ENCODE data around the gene SRPX. TPM values are rescaled to one million over a fixed set of nuclear protein-coding genes. Genes with fewer than 3 reads are reported as not detected.
A peak's percentile ranks its signal among the peaks of the same experiment; 100 is the strongest.

The SRPX gene
- total RNA-seq, 1 donor from 2014 or later: 60.1 TPM

DNA sequence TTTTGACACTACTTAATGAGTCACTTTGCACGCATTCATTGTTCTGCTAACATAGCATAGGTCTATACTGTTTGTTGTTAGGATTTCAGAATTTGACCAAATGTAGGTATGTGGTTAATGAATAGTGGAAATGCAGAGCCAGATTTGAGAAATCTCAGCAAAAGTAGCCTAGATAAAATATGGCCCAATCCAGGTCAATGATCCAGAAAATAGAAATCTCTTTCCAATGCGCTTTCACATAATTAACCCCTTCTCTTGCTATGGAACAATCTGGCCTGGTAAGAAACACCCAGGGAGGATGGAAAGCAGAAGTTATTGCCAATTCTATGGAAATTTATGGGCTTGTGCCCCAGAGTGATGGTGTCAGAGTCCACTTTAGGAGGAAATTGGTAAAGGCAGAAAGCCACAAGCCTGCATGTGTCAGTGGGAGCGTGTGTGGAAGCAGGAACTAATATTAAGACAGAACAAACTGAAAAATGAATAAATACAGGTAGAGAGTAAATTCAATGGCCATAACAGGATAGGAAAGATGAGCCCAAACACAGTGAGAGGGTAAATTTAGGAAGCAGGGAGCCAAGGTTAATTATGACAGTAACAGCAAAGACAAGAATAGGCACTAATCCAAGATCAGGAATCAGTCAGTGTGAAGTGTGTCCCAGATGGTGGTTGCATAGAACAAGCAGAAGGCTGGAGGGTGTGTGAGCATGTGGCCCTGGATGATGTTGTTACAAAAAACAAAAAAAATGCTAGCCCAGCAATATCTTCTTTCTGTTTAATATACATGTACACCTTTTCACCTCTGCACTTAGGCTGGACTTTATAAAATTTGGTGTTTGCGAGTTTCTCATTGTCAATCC is 111.4 kb downstream of the SRPX start:
- H2AFZ ChIP-seq (ENCODE audit: low read depth, low read length): no peak overlapping the region
- H4K20me1 ChIP-seq (ENCODE audit: insufficient read depth, low read length): no peaks in the 10 kb centered on the region
- H3K79me2 ChIP-seq (ENCODE audit: insufficient read depth, low read length): no peaks in the 10 kb centered on the region
- H3K9me3 ChIP-seq (ENCODE audit: insufficient read depth, low read depth, low read length): no peaks in the 10 kb centered on the region
- DNase-seq (ENCODE audit: low read depth) (no peak), FAIRE-seq (peak; percentile 95)
- Mint-ChIP-seq H3K27ac (ENCODE audit: unreplicated experiment) (no peak overlapping the region), H3K36me3 (ENCODE audit: low read depth, unreplicated experiment) (no peaks in the 10 kb centered on the region), H3K4me1 (ENCODE audit: low read depth, unreplicated experiment) (no peaks in the 10 kb centered on the region), H3K27me3 (ENCODE audit: low read depth, unreplicated experiment) (no peaks in the 10 kb centered on the region), H3K4me3 (ENCODE audit: unreplicated experiment) (no peak overlapping the region), H3K9me3 (ENCODE audit: unreplicated experiment) (no peaks in the 10 kb centered on the region)
- no peak overlapping the region for H3K9ac ChIP-seq (ENCODE audit: low read length)
- H3K4me3 ChIP-seq (ENCODE audit: insufficient read depth, low read depth, low read length): no peak overlapping the region
- H3K27me3 ChIP-seq (ENCODE audit: insufficient read depth, low read length): no peaks in the 10 kb centered on the region
- no peak overlapping the region for H3K4me2 ChIP-seq (ENCODE audit: low read length)
- peaks cover 2% of the 10 kb centered on the region for H3K36me3 ChIP-seq (ENCODE audit: insufficient read depth, low read length)
- TF ChIP-seq, protein P1, sequence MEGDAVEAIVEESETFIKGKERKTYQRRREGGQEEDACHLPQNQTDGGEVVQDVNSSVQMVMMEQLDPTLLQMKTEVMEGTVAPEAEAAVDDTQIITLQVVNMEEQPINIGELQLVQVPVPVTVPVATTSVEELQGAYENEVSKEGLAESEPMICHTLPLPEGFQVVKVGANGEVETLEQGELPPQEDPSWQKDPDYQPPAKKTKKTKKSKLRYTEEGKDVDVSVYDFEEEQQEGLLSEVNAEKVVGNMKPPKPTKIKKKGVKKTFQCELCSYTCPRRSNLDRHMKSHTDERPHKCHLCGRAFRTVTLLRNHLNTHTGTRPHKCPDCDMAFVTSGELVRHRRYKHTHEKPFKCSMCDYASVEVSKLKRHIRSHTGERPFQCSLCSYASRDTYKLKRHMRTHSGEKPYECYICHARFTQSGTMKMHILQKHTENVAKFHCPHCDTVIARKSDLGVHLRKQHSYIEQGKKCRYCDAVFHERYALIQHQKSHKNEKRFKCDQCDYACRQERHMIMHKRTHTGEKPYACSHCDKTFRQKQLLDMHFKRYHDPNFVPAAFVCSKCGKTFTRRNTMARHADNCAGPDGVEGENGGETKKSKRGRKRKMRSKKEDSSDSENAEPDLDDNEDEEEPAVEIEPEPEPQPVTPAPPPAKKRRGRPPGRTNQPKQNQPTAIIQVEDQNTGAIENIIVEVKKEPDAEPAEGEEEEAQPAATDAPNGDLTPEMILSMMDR (IDR thresholded peaks at IDR 0.05; ENCODE audit: insufficient read depth, low read depth, low read length): no peak
- no peaks in the 10 kb centered on the region for H3K4me1 ChIP-seq (ENCODE audit: insufficient read depth, low read length)
- no peak overlapping the region for H3K27ac ChIP-seq (ENCODE audit: low read depth, low read length)

DNA sequence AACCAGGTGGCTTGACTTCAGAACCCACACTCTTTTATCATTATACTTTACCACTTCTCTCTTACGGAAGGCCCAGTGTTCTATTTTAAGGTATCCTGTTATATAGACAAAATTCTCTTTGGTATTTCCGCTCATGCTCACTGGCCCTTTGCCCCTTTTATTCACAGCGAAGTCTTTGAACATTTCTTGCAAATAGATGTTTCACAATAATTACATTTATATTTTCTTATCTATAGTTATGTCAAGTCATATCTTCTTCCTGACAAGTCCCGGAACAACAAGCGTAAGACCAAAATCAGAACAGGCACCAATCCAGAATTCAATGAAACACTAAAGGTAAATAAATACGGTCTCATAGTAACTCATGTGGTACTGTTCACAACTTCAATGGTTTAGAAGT is 112.3 kb downstream of the SRPX start:
- no peaks in the 10 kb centered on the region for H3K36me3 Mint-ChIP-seq (ENCODE audit: low read depth, unreplicated experiment)
- H3K4me2 ChIP-seq (ENCODE audit: low read length): no peak overlapping the region
- no peaks in the 10 kb centered on the region for H3K4me1 ChIP-seq (ENCODE audit: insufficient read depth, low read length)
- no peaks in the 10 kb centered on the region for H3K79me2 ChIP-seq (ENCODE audit: insufficient read depth, low read length)
- H3K27ac ChIP-seq (ENCODE audit: low read depth, low read length): no peak overlapping the region
- H3K4me3 Mint-ChIP-seq (ENCODE audit: unreplicated experiment): no peak overlapping the region
- H2AFZ ChIP-seq (ENCODE audit: low read depth, low read length): no peak overlapping the region
- H3K27me3 ChIP-seq (ENCODE audit: insufficient read depth, low read length): no peaks in the 10 kb centered on the region
- H4K20me1 ChIP-seq (ENCODE audit: insufficient read depth, low read length): no peaks in the 10 kb centered on the region
- H3K4me1 Mint-ChIP-seq (ENCODE audit: low read depth, unreplicated experiment): no peaks in the 10 kb centered on the region
- H3K36me3 ChIP-seq (ENCODE audit: insufficient read depth, low read length): peaks cover 2% of the 10 kb centered on the region
- H3K9me3 ChIP-seq (ENCODE audit: insufficient read depth, low read depth, low read length): no peaks in the 10 kb centered on the region
- H3K9ac ChIP-seq (ENCODE audit: low read length): no peak overlapping the region
- DNase-seq (ENCODE audit: low read depth): peak; percentile 75
- H3K27ac Mint-ChIP-seq (ENCODE audit: unreplicated experiment): no peak overlapping the region
- H3K9me3 Mint-ChIP-seq (ENCODE audit: unreplicated experiment): no peaks in the 10 kb centered on the region
- no peak for FAIRE-seq
- no peaks in the 10 kb centered on the region for H3K27me3 Mint-ChIP-seq (ENCODE audit: low read depth, unreplicated experiment)
- H3K4me3 ChIP-seq (ENCODE audit: insufficient read depth, low read depth, low read length): no peak overlapping the region
- TF ChIP-seq EZH2 (IDR thresholded peaks at IDR 0.05; ENCODE audit: insufficient read depth, low read length): no peak
- TF ChIP-seq, protein P1 (IDR thresholded peaks at IDR 0.05; ENCODE audit: insufficient read depth, low read depth, low read length): no peak

DNA sequence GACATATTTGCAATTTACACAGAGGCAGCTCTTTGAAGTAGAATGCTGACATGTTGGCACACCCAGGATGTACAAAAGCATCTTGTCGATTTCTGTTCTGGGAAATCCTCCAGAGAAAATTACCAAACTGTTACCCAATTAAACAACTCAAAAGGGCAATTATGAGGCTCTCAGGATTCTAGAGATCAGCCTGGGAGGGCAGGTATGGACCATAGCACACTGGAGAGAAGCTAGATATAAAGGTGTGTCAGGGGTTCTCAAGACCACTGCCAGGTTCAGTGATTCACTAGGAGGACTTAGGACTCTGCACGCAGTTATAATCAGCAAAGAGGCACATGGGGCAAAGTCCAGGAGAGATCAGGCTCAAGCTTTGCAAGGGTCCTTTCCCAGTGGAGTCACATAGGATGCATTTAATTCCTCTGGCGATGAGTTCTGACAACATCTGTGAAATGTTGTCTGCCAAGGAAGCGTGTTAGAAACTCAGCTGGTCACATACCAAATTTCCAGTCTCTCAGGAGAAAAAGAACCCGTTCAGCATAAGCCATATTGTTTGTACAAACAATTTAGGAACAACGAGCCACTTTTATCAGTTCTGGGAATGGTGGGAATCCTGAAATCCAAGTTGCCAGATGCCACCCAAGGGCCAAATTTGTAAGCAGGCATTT is 113.5 kb downstream of the SRPX start:
- H3K4me1 Mint-ChIP-seq (ENCODE audit: low read depth, unreplicated experiment): no peaks in the 10 kb centered on the region

More for the DNA sequence above, 113.5 kb downstream of the SRPX start:
- Histone ChIP-seq H3K4me2 (ENCODE audit: low read length) (no peak overlapping the region), H3K9me3 (ENCODE audit: insufficient read depth, low read depth, low read length) (no peaks in the 10 kb centered on the region), H3K27me3 (ENCODE audit: insufficient read depth, low read length) (no peaks in the 10 kb centered on the region), H3K9ac (ENCODE audit: low read length) (no peak overlapping the region), H3K36me3 (ENCODE audit: insufficient read depth, low read length) (peaks cover 2% of the 10 kb centered on the region), H3K79me2 (ENCODE audit: insufficient read depth, low read length) (no peaks in the 10 kb centered on the region), H3K4me3 (ENCODE audit: insufficient read depth, low read depth, low read length) (no peak overlapping the region), H3K27ac (ENCODE audit: low read depth, low read length) (no peak overlapping the region), H4K20me1 (ENCODE audit: insufficient read depth, low read length) (no peaks in the 10 kb centered on the region), H3K4me1 (ENCODE audit: insufficient read depth, low read length) (no peaks in the 10 kb centered on the region), H2AFZ (ENCODE audit: low read depth, low read length) (no peak overlapping the region)
- DNase-seq (ENCODE audit: low read depth) (no peak), FAIRE-seq (no peak)
- TF ChIP-seq EZH2 (IDR thresholded peaks at IDR 0.05; ENCODE audit: insufficient read depth, low read length): no peak
- TF ChIP-seq, protein P1 (IDR thresholded peaks at IDR 0.05; ENCODE audit: insufficient read depth, low read depth, low read length): no peak
- H3K4me3 Mint-ChIP-seq (ENCODE audit: unreplicated experiment): no peak overlapping the region
- H3K27me3 Mint-ChIP-seq (ENCODE audit: low read depth, unreplicated experiment): no peaks in the 10 kb centered on the region
- H3K36me3 Mint-ChIP-seq (ENCODE audit: low read depth, unreplicated experiment): no peaks in the 10 kb centered on the region
- no peaks in the 10 kb centered on the region for H3K9me3 Mint-ChIP-seq (ENCODE audit: unreplicated experiment)
- no peak overlapping the region for H3K27ac Mint-ChIP-seq (ENCODE audit: unreplicated experiment)

Measured in astrocyte (in vitro differentiated cells and primary cell).